H1 (cell line): ENCODE data around the gene FGF14. TPM values are rescaled to one million over a fixed set of nuclear protein-coding genes. Genes with fewer than 3 reads are reported as not detected.

ENCODE experiments used
- CTCF ChIA-PET: fragments of 300-600 bp; sonication (Branson Sonifier 250); formaldehyde crosslinking; loops from one replicate; lab custom pipeline; 2021; ENCODE audit not compliant: partially characterized antibody; lab: Charles Lee
- POLR2A ChIA-PET: fragments of 300-600 bp; sonication (Branson Sonifier 250); formaldehyde crosslinking; loops from one replicate; lab custom pipeline; 2021; ENCODE audit warnings: inconsistent platforms; ENCODE audit not compliant: partially characterized antibody; lab: Charles Lee
- DNase-seq, 2 experiments: peaks; one replicate each; pipeline versions ENCODE4 v3.0.0 to v3.0.0-alpha.2; 2010 to 2022; ENCODE audit warnings: low spot score in 2 of 2, low read depth in 1 of 2, mixed read lengths in 1 of 2
- FAIRE-seq: peaks from 2 replicates; lab custom pipeline; 2011; peaks lifted over from hg19 to GRCh38; lab: Jason Lieb, UNC
- H2AFZ ChIP-seq: 2 replicates; pipeline ENCODE4 v1.8.1; 2012; ENCODE audit warnings: low read length, inconsistent platforms
- H2AK5ac ChIP-seq: 2 replicates; pipeline ENCODE4 v1.6.1; 2013; ENCODE audit warnings: low read depth, low read length
- H2BK120ac ChIP-seq: replicated peaks from 2 replicates; pipeline ENCODE3; 2013; ENCODE audit warnings: low read depth, low read length, inconsistent platforms
- H2BK12ac ChIP-seq: 2 replicates; pipeline ENCODE4 v1.6.1; 2013; ENCODE audit warnings: low read depth, low read length
- H2BK15ac ChIP-seq: 2 replicates; pipeline ENCODE4 v1.6.1; 2013; ENCODE audit warnings: low read length
- H2BK20ac ChIP-seq: 2 replicates; pipeline ENCODE4 v1.6.1; 2013; ENCODE audit warnings: low read length
- H2BK5ac ChIP-seq: 2 replicates; pipeline ENCODE4 v1.6.1; 2013; ENCODE audit warnings: low read depth, low read length
- H3K14ac ChIP-seq: 2 replicates; pipeline ENCODE4 v1.6.1; 2013; ENCODE audit warnings: inconsistent platforms; ENCODE audit not compliant: insufficient read length
- H3K18ac ChIP-seq: 2 replicates; pipeline ENCODE4 v1.6.1; 2013; ENCODE audit warnings: low read length; ENCODE audit errors: extremely low read depth
- H3K23ac ChIP-seq: 2 replicates; pipeline ENCODE4 v1.6.1; 2013; ENCODE audit warnings: inconsistent platforms; ENCODE audit not compliant: insufficient read length
- H3K23me2 ChIP-seq: 2 replicates; pipeline ENCODE4 v1.6.1; 2013; ENCODE audit warnings: low read depth, low read length
- H3K27ac ChIP-seq: 2 replicates; pipeline ENCODE4 v1.6.1; 2011; ENCODE audit warnings: low read depth, low read length, inconsistent platforms
- H3K27me3 ChIP-seq, 4 experiments: replicated peaks in 1 of 4; 1 replicate in 1 of 4; 2 replicates in 3 of 4; pipeline versions ENCODE4 v1.6.1 to v1.8.1; 2011 to 2013; ENCODE audit warnings: low read length in 3 of 4, mild to moderate bottlenecking in 3 of 4, inconsistent platforms in 2 of 4, mixed read lengths in 2 of 4, moderate library complexity in 1 of 4; ENCODE audit not compliant: control insufficient read depth in 3 of 4, insufficient read depth in 3 of 4; ENCODE audit errors: extremely low read depth in 1 of 4
- H3K36me3 ChIP-seq, 4 experiments: 2 replicates each; pipeline versions ENCODE4 v1.6.1 to v1.8.1; 2011 to 2013; ENCODE audit warnings: mild to moderate bottlenecking in 4 of 4, low read length in 3 of 4, moderate library complexity in 2 of 4, control low read depth in 1 of 4, inconsistent platforms in 1 of 4; ENCODE audit not compliant: insufficient read depth in 4 of 4, control insufficient read depth in 2 of 4
- H3K4ac ChIP-seq: replicated peaks from 2 replicates; pipeline ENCODE3; 2013; ENCODE audit warnings: low read length, low read depth, mixed read lengths, inconsistent platforms; ENCODE audit not compliant: insufficient read length
- H3K4me1 ChIP-seq, 4 experiments: replicated peaks in 1 of 4; 1 replicate in 1 of 4; 2 replicates in 3 of 4; pipeline versions ENCODE4 v1.6.1 to v1.8.1; 2011 to 2013; ENCODE audit warnings: low read length in 3 of 4, inconsistent platforms in 2 of 4, mixed read lengths in 1 of 4; ENCODE audit not compliant: insufficient read depth in 4 of 4, control insufficient read depth in 3 of 4
- H3K4me2 ChIP-seq, 2 experiments: 2 replicates each; pipeline versions ENCODE4 v1.6.1 to v1.8.1; 2011 to 2013; ENCODE audit warnings: low read depth in 2 of 2, low read length in 2 of 2, control low read depth in 1 of 2, inconsistent platforms in 1 of 2, mild to moderate bottlenecking in 1 of 2; ENCODE audit not compliant: insufficient read depth in 1 of 2
- H3K4me3 ChIP-seq, 4 experiments: fragments of 200-600, 300-600 bp in 1 of 4; sonication (generic), shearing (Covaris generic), sonication (Bioruptor Twin) in 1 of 4; 2 replicates each; pipeline versions ENCODE4 v1.5.1 to v1.8.1; 2011 to 2016; ENCODE audit warnings: low read length in 4 of 4, low read depth in 3 of 4, control low read depth in 2 of 4, inconsistent platforms in 2 of 4, mild to moderate bottlenecking in 2 of 4, mixed read lengths in 1 of 4, moderate library complexity in 1 of 4; ENCODE audit not compliant: insufficient read depth in 2 of 4; ENCODE audit errors: extremely low read depth in 1 of 4
- H3K56ac ChIP-seq: replicated peaks from 2 replicates; pipeline ENCODE3; 2013; ENCODE audit warnings: low read depth, mild to moderate bottlenecking, mixed read lengths, low read length, inconsistent platforms; ENCODE audit not compliant: insufficient read length
- H3K79me1 ChIP-seq: 2 replicates; pipeline ENCODE4 v1.6.1; 2013; ENCODE audit warnings: low read depth, low read length, control low read depth
- H3K79me2 ChIP-seq, 2 experiments: 2 replicates each; pipeline versions ENCODE4 v1.6.1 to v1.8.1; 2012 to 2013; ENCODE audit warnings: low read length in 2 of 2, mild to moderate bottlenecking in 2 of 2, inconsistent platforms in 1 of 2; ENCODE audit not compliant: insufficient read depth in 2 of 2, control insufficient read depth in 1 of 2
- H3K9ac ChIP-seq, 4 experiments: replicated peaks in 1 of 4; 1 replicate in 1 of 4; 2 replicates in 3 of 4; pipeline versions ENCODE4 v1.6.1 to v1.8.1; 2011 to 2013; ENCODE audit warnings: low read depth in 3 of 4, low read length in 3 of 4, control low read depth in 2 of 4, mild to moderate bottlenecking in 2 of 4, moderate library complexity in 2 of 4, inconsistent platforms in 1 of 4; ENCODE audit errors: extremely low read depth in 1 of 4
- H3K9me3 ChIP-seq, 2 experiments: 2 replicates each; pipeline versions ENCODE4 v1.6.1 to v1.8.1; 2012 to 2013; ENCODE audit warnings: mild to moderate bottlenecking in 2 of 2, moderate library complexity in 2 of 2, control low read depth in 1 of 2, inconsistent platforms in 1 of 2, low read depth in 1 of 2, low read length in 1 of 2, mixed read lengths in 1 of 2; ENCODE audit not compliant: insufficient read depth in 2 of 2
- H4K20me1 ChIP-seq, 2 experiments: replicated peaks in 1 of 2; 2 replicates each; pipeline versions ENCODE3 to v1.8.1; 2011 to 2013; ENCODE audit warnings: inconsistent platforms in 2 of 2, low read length in 2 of 2, mild to moderate bottlenecking in 1 of 2; ENCODE audit not compliant: insufficient read depth in 2 of 2, control insufficient read depth in 1 of 2
- H4K5ac ChIP-seq: 2 replicates; pipeline ENCODE4 v1.6.1; 2013; ENCODE audit warnings: low read length, low read depth, mixed read lengths, inconsistent platforms; ENCODE audit not compliant: insufficient read length
- H4K8ac ChIP-seq: 2 replicates; pipeline ENCODE4 v1.8.0; 2013; ENCODE audit warnings: mild to moderate bottlenecking, moderate library complexity, low read length, inconsistent platforms; ENCODE audit not compliant: insufficient read depth; ENCODE audit errors: extremely low read depth
- H4K91ac ChIP-seq: replicated peaks from 2 replicates; pipeline ENCODE3; 2013; ENCODE audit warnings: low read length, mixed read lengths, inconsistent platforms; ENCODE audit not compliant: insufficient read length
- ASH2L ChIP-seq: fragments of 200-600, 300-600 bp; sonication (generic); IDR thresholded peaks from one replicate; pipeline ENCODE4 v1.7.1; 2017; ENCODE audit warnings: low read length
- EP300 ChIP-seq, 2 experiments: IDR thresholded peaks; 1 replicate in 1 of 2; 2 replicates in 1 of 2; pipeline ENCODE4 v1.6.1; 2011 to 2012; ENCODE audit warnings: low read depth in 2 of 2, low read length in 2 of 2, mild to moderate bottlenecking in 2 of 2, borderline replicate concordance in 1 of 2, inconsistent platforms in 1 of 2, moderate library complexity in 1 of 2
- FOSL1 ChIP-seq: IDR thresholded peaks from 2 replicates; pipeline ENCODE4 v1.6.1; 2011; ENCODE audit warnings: mild to moderate bottlenecking, low read depth, low read length, moderate library complexity; ENCODE audit not compliant: insufficient read depth
- GTF2F1 ChIP-seq: IDR thresholded peaks from 2 replicates; pipeline ENCODE4 v1.6.1; 2012; ENCODE audit warnings: low read depth, low read length, improper control_type of control experiment, borderline replicate concordance
- JUND ChIP-seq: IDR thresholded peaks from 2 replicates; pipeline ENCODE4 v1.6.1; 2011; ENCODE audit warnings: mild to moderate bottlenecking, improper control_type of control experiment, low read length
- KDM5A ChIP-seq: fragments of 200-600 bp; IDR thresholded peaks from 2 replicates; pipeline ENCODE4 v1.7.1; 2012; ENCODE audit warnings: mild to moderate bottlenecking, low read length, inconsistent platforms, mixed read lengths
- MAFK ChIP-seq: IDR thresholded peaks from 2 replicates; pipeline ENCODE4 v1.6.1; 2012; ENCODE audit warnings: low read depth, mild to moderate bottlenecking, improper control_type of control experiment, low read length
- POU5F1 ChIP-seq: IDR thresholded peaks from 2 replicates; pipeline ENCODE4 v1.6.1; 2011; ENCODE audit warnings: low read depth, mild to moderate bottlenecking, low read length, moderate library complexity
- RBBP5 ChIP-seq: IDR thresholded peaks from 2 replicates; pipeline ENCODE4 v1.7.1; 2012; ENCODE audit warnings: low read depth, mild to moderate bottlenecking, inconsistent platforms, low read length, moderate library complexity, borderline replicate concordance
- RXRA ChIP-seq: IDR thresholded peaks from 2 replicates; pipeline ENCODE4 v1.6.1; 2011; ENCODE audit warnings: low read depth, mild to moderate bottlenecking, low read length, moderate library complexity; ENCODE audit not compliant: insufficient read depth
- SIRT6 ChIP-seq: IDR thresholded peaks from one replicate; pipeline ENCODE4 v1.7.1; 2012; ENCODE audit warnings: low read length, inconsistent platforms
- SIX5 ChIP-seq: IDR thresholded peaks from 2 replicates; pipeline ENCODE4 v1.6.1; 2011; ENCODE audit warnings: mild to moderate bottlenecking, low read depth, low read length
- SP2 ChIP-seq: IDR thresholded peaks from 2 replicates; pipeline ENCODE4 v1.6.1; 2012; ENCODE audit warnings: mild to moderate bottlenecking, low read length, inconsistent platforms
- USF2 ChIP-seq: IDR thresholded peaks from 2 replicates; pipeline ENCODE4 v1.6.1; 2011; ENCODE audit warnings: low read length, improper control_type of control experiment
- WGBS, 2 experiments: shearing (Covaris generic) in 1 of 2; methylation state at CpG; one replicate each; pipeline versions ENCODE4 v1.1.6 to v1.1.7; 2013 to 2015; ENCODE audit warnings: low lambda C conversion rate in 2 of 2, mixed read lengths in 2 of 2, inconsistent platforms in 1 of 2, low coverage in 1 of 2, missing lambda C conversion rate in 1 of 2; ENCODE audit not compliant: insufficient replicate concordance in 2 of 2, insufficient coverage in 1 of 2, insufficient read length in 1 of 2; ENCODE audit errors: extremely low coverage in 1 of 2, missing lambda C conversion rate in 1 of 2; 5-methylcytosine and 5-hydroxymethylcytosine counted together
- polyA plus RNA-seq, 7 experiments: library from polyadenylated mRNA; depleted of rRNA in 3 of 7; stranded (reverse) in 5 of 7; unstranded in 2 of 7; fragments of >200 nt in 5 of 7; fragments of 200-250 nt in 2 of 7; gene quantifications; 1 replicate in 5 of 7; 2 replicates in 1 of 7; 4 replicates in 1 of 7; pipeline versions ENCODE4 v1.2.1 to v1.2.3, GENCODE V29; 2011 to 2013; ENCODE audit warnings: missing spikeins in 2 of 7, mixed read lengths in 2 of 7
- total RNA-seq: library from RNA; stranded (reverse); fragmentation: NEBNext Ultra II Directional; extraction: Animal tissue kit (Norgen Biotek cat#: 25700); gene quantifications from 2 replicates; pipeline ENCODE4 v1.2.1, GENCODE V29; 2021

The FGF14 gene
- total and polyA plus RNA-seq, 2 of the 8 experiments (the other 6 are each of a cell fraction or from before 2014, with no cell fraction given) = 0.05 to 0.58 TPM

GRCh38 chr13:102289606-102290005 lies 112.2 kb downstream of the FGF14 start:
- no peak overlapping the region for H3K56ac ChIP-seq
- FAIRE-seq = no peak
- TF ChIP-seq MAFK = no peak
- no peak for TF ChIP-seq EP300 (IDR thresholded peaks at IDR 0.05; ENCODE audit: borderline replicate concordance in 1 of 2, low read depth in 2 of 2, low read length in 2 of 2)
- no peak for TF ChIP-seq GTF2F1
- no peak for TF ChIP-seq SIX5
- TF ChIP-seq RXRA = no peak
- TF ChIP-seq SIRT6 = no peak
- no peak for TF ChIP-seq ASH2L
- TF ChIP-seq KDM5A = no peak
- no peak for TF ChIP-seq RBBP5
- TF ChIP-seq USF2 = no peak
- TF ChIP-seq POU5F1 = no peak
- no peak for TF ChIP-seq SP2
- TF ChIP-seq FOSL1 = no peak
- TF ChIP-seq JUND = no peak

More at GRCh38 chr13:102289606-102290005, 112.2 kb downstream of the FGF14 start:
- DNase-seq = no peak
- H3K36me3 ChIP-seq = no peaks in the 10 kb centered on the region
- H2BK120ac ChIP-seq = no peak overlapping the region
- no peak overlapping the region for H2BK5ac ChIP-seq
- no peaks in the 10 kb centered on the region for H3K79me2 ChIP-seq
- no peaks in the 10 kb centered on the region for H4K20me1 ChIP-seq
- 90% methylated on average over 4 of the region's 4 CpGs; no CpG with 5 or more reads in 1 of the 2 experiments for WGBS, 2 experiments
- POLR2A ChIA-PET = interaction anchor here (1.0 kb wide), 1 partner anchor 78 kb away, joined by 4 read pairs; no protein-coding TSS in a partner anchor
- H3K4me2 ChIP-seq = no peak overlapping the region
- no peak overlapping the region for H2BK20ac ChIP-seq
- CTCF ChIA-PET = interaction anchor here (0.9 to 2.1 kb wide), 2 partner anchors 12 to 148 kb away, joined by 3 to 7 read pairs; no protein-coding TSS in a partner anchor
- no peak overlapping the region for H4K91ac ChIP-seq
- no peak overlapping the region for H3K9ac ChIP-seq
- H2BK12ac ChIP-seq = no peak overlapping the region
- no peaks in the 10 kb centered on the region for H3K27me3 ChIP-seq
- no peaks in the 10 kb centered on the region for H3K79me1 ChIP-seq
- H3K4me3 ChIP-seq = no peak overlapping the region
- no peak overlapping the region for H3K23ac ChIP-seq
- no peaks in the 10 kb centered on the region for H3K9me3 ChIP-seq
- H2AK5ac ChIP-seq = no peak overlapping the region
- H3K4me1 ChIP-seq = no peaks in the 10 kb centered on the region
- H4K8ac ChIP-seq = no peak overlapping the region
- H4K5ac ChIP-seq = no peak overlapping the region
- H3K23me2 ChIP-seq = no peaks in the 10 kb centered on the region
- no peak overlapping the region for H3K4ac ChIP-seq
- no peak overlapping the region for H3K14ac ChIP-seq
- no peak overlapping the region for H3K27ac ChIP-seq
- no peak overlapping the region for H3K18ac ChIP-seq
- H2BK15ac ChIP-seq = no peak overlapping the region
- H2AFZ ChIP-seq = no peak overlapping the region
